AG04449 (cell line): ENCODE results near the gene NUMBL.

ENCODE experiments used
- CTCF ChIA-PET: fragments of 350-600 bp; formaldehyde crosslinking; extraction: SDS; loops from one replicate; lab custom pipeline; 2021; ENCODE audit warnings: antibody characterized with exemption; lab: Yijun Ruan, JAX
- POLR2A ChIA-PET: fragments of 400-600, 350-600 bp; formaldehyde crosslinking; extraction: SDS; loops from one replicate; lab custom pipeline; 2020; ENCODE audit warnings: antibody characterized with exemption, inconsistent platforms; lab: Yijun Ruan, JAX
- DNase-seq: peaks from one replicate; pipeline ENCODE4 v3.0.0-alpha.2; 2010; ENCODE audit warnings: low read depth, low spot score
- H3K4me3 ChIP-seq: 2 replicates; pipeline ENCODE4 v1.5.1; 2011; ENCODE audit warnings: low read depth, mild to moderate bottlenecking, control low read depth, low read length
- TF ChIP-seq, protein P1 (sequence below): IDR thresholded peaks from one replicate; pipeline ENCODE4 v1.5.1; 2011; ENCODE audit warnings: mild to moderate bottlenecking, moderate library complexity, low read length, control low read depth, inconsistent platforms; ENCODE audit not compliant: insufficient read depth; ENCODE audit errors: missing control alignments

The NUMBL gene

DNA sequence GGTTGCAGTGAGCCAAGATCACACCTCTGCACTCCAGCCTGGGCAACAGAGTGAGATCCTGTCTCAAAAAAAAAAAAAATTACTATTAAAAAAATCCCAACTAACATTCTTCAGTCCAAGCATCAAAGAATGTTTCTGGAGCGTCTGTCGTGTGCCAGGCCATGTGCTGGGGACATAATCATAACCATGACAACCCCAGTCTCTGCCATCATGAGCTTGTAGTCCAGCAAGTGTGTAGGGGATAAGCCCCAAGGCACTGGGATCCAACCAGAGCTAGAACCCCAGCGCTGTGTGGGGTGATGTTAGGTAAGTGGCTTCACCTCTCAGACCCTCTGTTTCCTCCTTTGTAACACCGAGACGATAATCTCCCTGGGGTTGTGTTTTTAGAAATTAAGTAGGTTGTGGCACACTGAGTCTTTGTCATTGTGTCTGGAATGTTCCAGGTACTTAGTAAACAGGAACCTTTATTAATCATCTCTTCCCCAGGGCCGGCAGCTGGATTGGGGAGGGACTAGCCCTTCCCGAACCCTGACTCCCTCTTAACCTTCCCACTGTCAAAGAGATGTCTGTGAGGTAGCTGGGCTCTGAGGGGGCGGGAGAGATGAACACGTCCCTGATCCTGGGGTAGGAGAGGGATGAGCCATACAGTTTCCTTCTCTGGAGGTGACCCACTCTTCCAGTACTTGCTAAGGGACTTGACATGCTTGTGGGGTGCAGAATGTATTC, 31.6 kb upstream of the NUMBL start:
- POLR2A ChIA-PET = interaction anchor here (0.9 kb wide), 1 partner anchor 31 kb away, joined by 4 read pairs; the partner anchor contains the start of gene NUMBL
- H3K4me3 ChIP-seq = no peak overlapping the region

DNA sequence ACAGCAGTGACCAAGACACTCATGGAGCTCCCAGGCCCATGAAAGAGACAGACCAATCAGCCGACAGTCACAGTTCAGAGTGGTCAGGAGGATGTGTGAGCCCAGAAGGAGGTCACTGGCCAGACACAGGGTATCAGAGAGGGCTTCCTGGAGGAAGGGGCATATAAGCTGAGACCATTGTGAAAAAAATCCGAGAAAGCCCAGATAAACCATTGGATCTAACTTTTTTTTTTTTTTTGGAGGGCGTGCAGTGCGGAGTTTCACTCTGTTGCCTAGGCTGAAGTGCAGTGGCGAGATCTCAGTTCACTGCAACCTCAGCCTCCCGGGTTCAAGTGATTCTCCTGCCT, 30.7 kb upstream of the NUMBL start:
- POLR2A ChIA-PET = interaction anchor here (0.9 kb wide), 1 partner anchor 30 kb away, joined by 4 read pairs; the partner anchor contains the start of gene NUMBL
- TF ChIP-seq, protein P1, sequence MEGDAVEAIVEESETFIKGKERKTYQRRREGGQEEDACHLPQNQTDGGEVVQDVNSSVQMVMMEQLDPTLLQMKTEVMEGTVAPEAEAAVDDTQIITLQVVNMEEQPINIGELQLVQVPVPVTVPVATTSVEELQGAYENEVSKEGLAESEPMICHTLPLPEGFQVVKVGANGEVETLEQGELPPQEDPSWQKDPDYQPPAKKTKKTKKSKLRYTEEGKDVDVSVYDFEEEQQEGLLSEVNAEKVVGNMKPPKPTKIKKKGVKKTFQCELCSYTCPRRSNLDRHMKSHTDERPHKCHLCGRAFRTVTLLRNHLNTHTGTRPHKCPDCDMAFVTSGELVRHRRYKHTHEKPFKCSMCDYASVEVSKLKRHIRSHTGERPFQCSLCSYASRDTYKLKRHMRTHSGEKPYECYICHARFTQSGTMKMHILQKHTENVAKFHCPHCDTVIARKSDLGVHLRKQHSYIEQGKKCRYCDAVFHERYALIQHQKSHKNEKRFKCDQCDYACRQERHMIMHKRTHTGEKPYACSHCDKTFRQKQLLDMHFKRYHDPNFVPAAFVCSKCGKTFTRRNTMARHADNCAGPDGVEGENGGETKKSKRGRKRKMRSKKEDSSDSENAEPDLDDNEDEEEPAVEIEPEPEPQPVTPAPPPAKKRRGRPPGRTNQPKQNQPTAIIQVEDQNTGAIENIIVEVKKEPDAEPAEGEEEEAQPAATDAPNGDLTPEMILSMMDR = no peak
- DNase-seq = no peak
- CTCF ChIA-PET = interaction anchor here (1.0 to 1.7 kb wide), 2 partner anchors 23 to 58 kb away, joined by 3 to 5 read pairs; no protein-coding TSS in a partner anchor
- H3K4me3 ChIP-seq = no peak overlapping the region

More for the DNA sequence above, 31.6 kb upstream of the NUMBL start:
- DNase-seq = no peak
- TF ChIP-seq, protein P1 = no peak
- CTCF ChIA-PET = interaction anchor here (0.7 to 1.7 kb wide), 3 partner anchors 22 to 647 kb away, joined by 3 to 5 read pairs (median 4); no protein-coding TSS in a partner anchor

- H3K4me3 ChIP-seq = peak overlapping the region; percentile 77
- POLR2A ChIA-PET = interaction anchor here (0.8 kb wide), 1 partner anchor 15 kb away, joined by 3 read pairs; no protein-coding TSS in a partner anchor
- CTCF ChIA-PET = no interaction called here
Measured at GRCh38 chr19:40719414-40719894, 29.0 kb upstream of the NUMBL start.

DNA sequence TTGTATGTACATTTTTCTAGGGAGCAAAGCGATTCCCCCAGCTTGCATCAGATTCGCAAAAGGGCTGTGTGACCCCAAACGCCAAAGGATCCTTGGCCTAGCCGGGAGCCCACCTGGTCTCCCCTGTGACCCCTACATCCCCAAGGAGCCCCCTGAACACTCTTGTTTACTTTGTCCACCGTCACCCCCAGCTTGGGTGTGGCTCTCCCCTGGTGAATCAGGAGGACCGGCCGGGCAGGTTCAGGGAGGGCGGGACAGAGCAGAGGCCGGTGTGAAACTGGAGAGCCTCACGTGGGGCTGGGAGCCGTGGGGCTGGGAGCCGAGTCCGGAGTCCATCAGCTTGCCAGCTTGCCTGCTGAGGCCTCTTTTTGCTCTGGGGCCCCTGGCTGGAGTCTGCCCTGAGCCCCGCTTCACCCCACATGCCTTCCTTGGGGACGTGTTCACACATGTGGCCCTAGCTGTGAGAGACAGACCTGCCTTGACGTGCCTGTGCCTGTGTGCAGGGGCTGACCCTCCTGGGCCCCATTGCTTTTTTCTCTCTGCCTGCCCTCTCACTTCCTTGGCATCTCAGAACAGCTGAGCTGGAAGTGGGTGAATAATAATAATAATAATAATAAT, 28.4 kb upstream of the NUMBL start:
- CTCF ChIA-PET = no interaction called here
- no peak for DNase-seq
- TF ChIP-seq, protein P1 = no peak
- POLR2A ChIA-PET = interaction anchor here (0.8 kb wide), 1 partner anchor 15 kb away, joined by 3 read pairs; no protein-coding TSS in a partner anchor
- peak overlapping the region; percentile 77 for H3K4me3 ChIP-seq

More at GRCh38 chr19:40719414-40719894, 29.0 kb upstream of the NUMBL start:
- DNase-seq = no peak
- TF ChIP-seq, protein P1 = no peak

- DNase-seq = no peak
- POLR2A ChIA-PET = interaction anchor here (1.5 kb wide), 2 partner anchors 27 to 80 kb away, joined by 7 to 8 read pairs; partner anchors contain the start of genes EGLN2 and NUMBL
- peak overlapping the region; percentile 77 for H3K4me3 ChIP-seq
- TF ChIP-seq, protein P1 = no peak
- CTCF ChIA-PET = no interaction called here
Measured at GRCh38 chr19:40717880-40718773, 27.7 kb upstream of the NUMBL start.
